HCEC 1CT (cell line): ENCODE measurements around the gene ZNF414.
"Not testable (repeated sequence)": the region's sequence is repeated elsewhere in the genome, so short reads cannot be mapped to it uniquely, and the experiment has no call there.

ENCODE experiments used
- DNase-seq: peaks from one replicate; pipeline ENCODE4 v3.0.0-alpha.2; 2017

The ZNF414 gene

DNA sequence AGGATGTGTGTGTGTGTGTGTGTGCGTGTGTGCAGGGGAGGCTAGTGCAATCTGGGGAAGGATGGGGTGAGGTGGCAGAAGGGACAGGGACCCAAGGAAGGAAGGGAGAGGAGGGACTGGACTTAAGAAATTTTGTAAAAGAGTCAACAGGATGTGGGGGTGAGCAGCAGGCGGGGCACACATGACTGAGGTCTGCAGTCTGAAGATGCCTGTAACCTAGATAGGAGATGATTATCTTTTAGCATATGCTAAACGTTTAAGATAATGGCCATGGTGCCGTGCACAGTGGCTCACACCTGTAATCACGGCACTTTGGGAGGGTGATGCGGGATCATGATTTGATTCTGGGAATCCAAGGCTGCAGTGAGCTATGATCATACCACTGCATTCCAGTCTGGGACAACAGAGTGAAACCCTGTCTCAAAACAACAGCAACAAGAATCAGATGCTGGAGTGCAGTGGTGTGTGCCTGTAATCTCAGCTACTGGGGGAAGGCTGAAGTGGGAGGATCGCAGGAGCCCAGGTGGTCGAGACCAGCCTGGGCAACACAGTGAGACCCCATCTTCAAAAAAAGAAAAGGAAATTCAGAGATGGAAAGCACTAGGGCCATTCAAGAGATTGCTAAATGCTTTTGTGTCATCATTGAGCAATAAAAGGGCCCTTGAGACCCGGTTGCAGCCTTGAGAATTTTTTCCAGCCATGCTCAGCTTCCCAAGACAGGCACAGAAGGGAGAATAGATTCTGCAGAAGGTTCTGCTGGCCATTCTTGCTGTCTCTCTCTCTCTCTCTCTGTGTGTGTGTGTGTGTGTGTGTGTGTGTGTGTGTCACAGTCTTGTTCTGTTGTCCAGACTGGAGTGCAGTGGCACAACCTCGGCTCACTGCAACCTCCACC, 3.8 kb upstream of the ZNF414 start:
- DNase-seq: peak; percentile 21

- DNase-seq: no peak
Measured at GRCh38 chr19:8515317-8515716, 1.4 kb upstream of the ZNF414 start.

DNA sequence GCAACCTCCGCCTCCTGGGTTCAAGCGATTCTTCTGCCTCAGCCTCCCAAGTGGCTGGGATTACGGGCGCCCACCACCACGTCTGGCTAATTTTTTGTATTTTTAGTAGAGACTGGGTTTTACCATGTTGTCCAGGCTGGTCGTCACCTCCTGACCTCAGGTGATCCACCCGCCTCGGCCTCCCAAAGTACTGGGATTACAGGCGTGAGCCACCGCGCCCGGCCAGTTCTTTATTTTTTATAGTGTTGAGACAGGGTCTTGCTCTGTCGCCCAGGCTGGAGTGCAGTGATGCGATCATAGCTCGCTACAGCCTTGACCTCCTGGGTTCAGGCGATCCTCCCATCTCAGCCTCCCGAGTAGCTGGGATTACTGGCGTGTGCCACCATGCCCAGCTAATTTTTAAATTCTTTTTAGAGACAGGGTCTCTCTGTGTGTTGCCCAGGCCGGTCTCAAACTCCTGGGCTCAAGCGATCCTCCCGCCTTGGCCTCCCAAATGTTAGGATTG, 590 bp upstream of the ZNF414 start:
- DNase-seq: not testable (repeated sequence)

GRCh38 chr19:8513036-8513686, 806 bp downstream of the ZNF414 start:
- DNase-seq: no peak

GRCh38 chr19:8512115-8512967, 1.6 kb downstream of the ZNF414 start:
- no peak for DNase-seq

- DNase-seq: no peak
Measured at GRCh38 chr19:8511573-8512101, 2.3 kb downstream of the ZNF414 start.

GRCh38 chr19:8510589-8511115, 3.3 kb downstream of the ZNF414 start:
- DNase-seq: no peak

DNA sequence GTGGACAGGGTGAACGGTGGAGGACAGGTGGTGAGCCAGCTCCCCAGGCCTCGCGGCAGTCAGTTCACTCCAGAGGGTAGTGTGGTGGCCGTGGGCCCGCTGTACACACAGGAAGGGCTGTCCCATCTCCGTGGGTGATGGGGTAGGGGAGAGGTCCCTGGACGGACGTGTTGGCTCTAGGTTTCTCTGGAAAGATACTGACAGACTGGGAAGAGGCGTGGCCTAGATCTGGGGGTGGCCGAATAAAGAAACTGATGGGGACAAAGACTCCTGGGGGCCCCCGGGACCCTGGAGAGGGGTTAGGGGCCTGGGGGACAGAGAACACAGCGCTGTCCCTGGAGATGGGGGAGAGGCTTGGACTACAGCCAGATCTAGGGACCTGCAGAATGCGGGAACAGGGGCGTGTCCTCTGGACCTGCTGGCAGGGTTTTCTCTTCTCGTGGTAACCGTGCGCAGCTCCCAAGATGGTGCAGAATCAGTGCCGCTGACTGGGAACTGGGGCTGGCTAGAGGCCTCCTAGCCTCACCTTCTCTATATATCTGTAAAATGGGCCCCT, 7.5 kb downstream of the ZNF414 start:
- no peak for DNase-seq

DNA sequence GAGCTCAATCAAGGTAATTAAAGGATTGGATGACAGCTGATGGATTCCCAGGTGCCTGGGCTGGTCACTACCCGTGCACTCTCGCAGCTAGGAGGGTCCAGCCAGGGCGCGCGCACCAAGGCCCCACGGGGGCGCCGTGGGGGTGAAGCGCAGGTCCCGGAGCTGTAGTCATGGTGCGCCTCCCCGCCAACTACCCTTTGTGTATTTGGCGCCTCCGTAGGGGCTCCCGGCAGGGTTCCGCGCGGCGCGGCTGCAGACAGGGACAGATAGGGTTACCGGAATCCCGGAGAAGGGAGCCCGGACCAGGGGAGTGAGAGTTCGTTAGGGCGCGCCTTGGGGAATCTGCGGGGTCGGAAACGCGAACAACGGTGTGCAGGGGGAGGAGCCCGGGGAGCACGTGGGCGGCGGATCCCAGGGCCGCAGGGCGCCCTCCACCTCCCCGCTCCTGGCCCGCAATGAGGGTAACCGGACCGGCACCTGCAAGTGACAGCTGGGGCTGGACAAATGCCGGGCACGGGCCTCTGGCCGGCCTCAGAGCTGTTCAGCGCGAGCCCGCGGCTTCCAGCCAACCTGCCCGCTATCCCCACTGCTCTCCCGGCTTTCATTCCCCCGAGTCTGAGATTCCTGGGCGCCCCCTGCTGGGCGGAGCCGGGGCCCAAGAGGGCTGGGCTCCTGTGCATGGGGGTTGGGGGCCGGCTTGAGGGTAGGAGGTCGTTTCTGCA, 8.1 kb downstream of the ZNF414 start:
- peak; percentile 52 for DNase-seq

DNA sequence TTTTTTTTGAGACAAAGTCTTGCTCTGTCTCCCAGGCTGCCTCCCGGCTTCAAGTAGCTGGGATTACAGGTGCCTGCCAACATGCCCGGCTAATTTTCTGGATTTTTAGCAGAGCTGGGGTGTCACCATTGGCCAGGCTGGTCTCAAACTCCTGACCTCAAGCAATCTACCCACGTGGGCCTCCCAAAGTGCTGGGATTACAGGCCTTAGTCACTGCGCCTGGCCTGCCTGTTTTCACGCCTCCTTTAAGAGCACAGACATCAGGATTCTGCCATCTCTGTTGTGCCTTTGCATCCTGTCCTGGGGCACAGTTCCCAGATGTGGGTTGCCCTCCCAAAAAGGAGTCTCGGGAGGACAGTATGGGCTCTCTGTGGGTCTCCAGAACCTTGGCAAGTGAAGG, 9.0 kb downstream of the ZNF414 start:
- DNase-seq: no peak

DNA sequence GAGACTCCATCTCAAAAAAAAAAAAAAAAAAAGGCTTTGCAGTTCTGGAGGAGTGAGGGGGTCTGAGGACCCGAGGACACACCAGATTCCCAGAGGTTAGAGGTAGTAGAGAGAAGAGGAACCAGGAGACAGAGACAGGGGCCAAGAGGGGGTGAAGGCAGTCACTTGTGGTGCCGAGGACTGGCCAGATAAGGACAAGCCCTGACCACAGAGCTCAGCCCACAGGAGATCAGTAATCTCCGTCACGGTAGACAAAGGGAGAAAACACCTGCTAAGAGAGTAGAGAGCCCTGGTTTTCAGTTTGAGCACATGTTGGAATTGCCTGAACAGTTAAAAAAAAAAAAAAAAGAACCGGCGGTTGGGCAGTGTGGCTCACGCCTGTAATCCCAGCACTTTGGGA, 9.8 kb downstream of the ZNF414 start:
- DNase-seq: no peak

- no peak for DNase-seq
Measured at GRCh38 chr19:8503510-8503909, 10.5 kb downstream of the ZNF414 start.

DNA sequence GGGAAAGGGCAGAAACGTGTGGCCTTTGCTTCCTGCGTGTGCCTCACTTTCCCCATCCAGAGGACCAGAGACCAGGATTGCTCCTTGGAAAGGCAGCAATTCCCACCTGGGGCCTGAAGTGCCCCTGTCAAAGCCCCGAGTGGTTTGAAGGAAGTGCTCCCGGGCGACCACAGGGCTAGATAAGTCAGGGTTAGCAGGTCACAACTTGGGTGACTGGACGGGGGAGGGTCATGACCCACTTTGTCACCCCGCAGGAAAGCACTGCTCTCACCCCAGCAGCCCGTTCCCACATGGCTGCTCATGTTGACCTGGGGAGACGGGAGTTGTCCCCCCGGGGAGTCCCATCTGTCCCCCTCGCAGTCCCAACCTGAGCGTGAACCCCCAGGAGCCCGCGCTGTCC, 12.0 kb downstream of the ZNF414 start:
- no peak for DNase-seq

GRCh38 chr19:8501516-8501915, 12.5 kb downstream of the ZNF414 start:
- no peak for DNase-seq

DNA sequence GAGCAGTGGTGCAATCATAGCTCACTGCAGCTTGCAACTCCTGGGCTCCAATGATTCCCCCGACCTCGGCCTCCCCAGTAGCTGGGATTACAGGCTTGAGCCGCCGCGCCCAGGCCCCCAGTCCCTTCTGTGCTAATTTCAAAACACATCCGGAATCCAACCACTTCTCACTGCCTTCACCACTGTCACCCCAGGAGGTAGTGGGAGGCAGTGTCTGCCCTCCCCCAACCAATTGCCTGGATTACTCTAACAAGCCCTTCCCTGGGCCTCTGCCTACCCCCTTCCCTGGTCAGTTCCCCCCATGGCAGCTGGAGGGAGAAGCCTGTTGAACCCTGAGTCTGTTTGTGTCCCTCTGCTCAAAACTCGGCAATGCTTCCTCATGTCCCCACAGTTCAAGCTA, 13.8 kb downstream of the ZNF414 start:
- DNase-seq: no peak

- DNase-seq: no peak
Measured at GRCh38 chr19:8499048-8499833, 14.7 kb downstream of the ZNF414 start.

DNA sequence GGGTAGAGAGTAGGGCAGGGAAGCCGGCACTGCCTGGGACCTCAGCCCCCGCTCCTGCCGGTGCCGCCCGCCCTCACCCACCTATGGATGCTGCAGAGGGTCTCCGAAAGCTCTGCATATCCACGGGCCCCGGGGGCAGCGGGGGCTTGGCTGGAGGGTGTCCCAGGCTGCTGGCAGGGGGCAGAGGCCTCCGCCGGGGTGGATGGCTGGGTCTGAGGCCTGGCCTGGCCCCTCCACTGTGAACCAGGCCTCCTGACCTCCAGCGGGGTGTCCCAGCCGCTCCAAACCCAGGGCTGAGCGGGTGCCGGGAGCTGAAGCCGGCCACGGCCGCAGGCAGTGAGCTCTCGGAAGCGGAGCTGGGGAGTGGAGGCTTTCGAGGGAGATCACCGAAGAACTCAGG, 15.7 kb downstream of the ZNF414 start:
- DNase-seq: no peak

DNA sequence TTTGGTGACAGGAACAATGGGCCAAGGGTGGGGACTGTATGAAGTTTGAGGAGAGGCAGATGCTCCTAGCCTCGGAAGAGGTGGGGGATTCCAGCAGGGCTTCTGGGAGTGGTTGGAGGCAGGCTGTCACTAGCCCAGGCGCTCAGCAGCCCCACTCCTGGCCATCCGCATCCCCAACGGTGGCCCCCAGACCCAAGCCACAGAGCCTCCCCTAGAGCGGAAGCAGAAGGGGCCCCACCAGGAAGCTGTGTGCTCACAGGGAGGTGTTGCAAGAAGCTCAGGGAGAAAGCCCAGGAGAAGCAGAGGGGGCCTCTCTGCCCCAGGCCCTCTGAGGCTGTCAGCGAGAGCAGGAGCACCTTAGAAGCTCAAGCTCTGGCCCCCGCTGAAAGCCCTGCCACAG, 19.8 kb downstream of the ZNF414 start:
- no peak for DNase-seq

DNA sequence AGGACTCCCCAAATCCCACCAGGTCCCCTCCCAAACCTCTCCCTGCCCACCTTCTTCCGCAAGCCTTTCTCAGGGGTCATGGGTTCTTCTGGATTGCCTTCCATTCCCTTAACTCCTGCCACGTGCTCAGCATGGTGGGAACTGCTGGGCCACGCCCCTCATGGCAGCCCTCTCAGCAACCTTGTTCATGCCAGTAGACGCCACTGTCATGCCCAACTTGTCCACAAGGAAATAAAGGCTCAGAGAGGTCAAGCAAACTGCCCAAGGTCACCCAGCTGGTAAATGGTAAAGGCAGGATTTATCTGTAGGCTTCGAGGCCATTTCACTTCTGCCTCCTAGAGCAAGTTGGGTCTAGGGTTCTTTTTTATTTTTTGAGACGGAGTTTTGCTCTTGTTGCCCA, 22.4 kb downstream of the ZNF414 start:
- DNase-seq: no peak

- no peak for DNase-seq
Measured at GRCh38 chr19:8490873-8491272, 23.1 kb downstream of the ZNF414 start.

GRCh38 chr19:8490395-8490760, 23.6 kb downstream of the ZNF414 start:
- no peak for DNase-seq
